Measurements from ENCODE around the gene CSNK1E. TPM values are rescaled to one million over a fixed set of nuclear protein-coding genes. Genes with fewer than 3 reads are reported as not detected.

Gene CSNK1E
- total and polyA plus RNA-seq, 10 of the 15 experiments (the other 5 are each of a cell fraction or from before 2014, with no cell fraction given) = 5.9 to 107 (median 64.9) TPM

DNA sequence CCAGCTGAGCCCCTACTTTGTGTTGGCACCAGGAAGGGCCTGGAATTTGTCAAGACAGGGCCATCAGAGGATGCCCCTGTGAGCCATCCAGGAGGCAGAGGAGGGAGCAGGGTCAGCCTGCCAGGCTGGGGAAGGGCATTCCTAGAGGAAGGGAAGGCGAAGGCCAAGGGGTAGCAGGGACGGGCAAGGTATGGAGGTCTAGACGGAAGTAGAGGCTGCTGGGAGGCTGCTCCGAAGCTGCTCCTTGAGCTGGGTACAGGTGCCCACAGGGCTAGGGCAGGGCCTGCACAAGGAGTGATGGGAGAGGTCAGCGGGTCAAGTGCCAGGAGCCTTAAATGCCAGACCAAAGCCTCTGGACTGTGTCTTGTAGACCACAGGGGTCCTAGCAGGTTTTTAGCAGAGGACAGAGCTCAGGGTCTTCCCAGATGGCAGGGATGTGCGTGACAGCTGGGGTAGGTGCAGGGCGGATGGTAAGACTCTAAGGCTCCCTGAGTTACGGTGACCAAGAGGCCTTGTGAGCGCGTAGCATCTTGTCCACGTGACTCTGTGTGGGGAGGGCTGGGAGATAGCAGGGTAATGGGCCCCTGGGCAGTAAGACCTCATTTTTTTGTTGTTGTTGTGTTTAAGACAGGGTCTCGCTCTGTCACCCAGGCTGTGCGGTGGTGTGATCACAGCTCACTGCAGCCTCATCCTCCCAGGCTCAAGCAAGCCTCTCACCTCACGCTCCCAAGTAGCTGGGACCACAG lies 31.7 kb upstream of the CSNK1E start:
- ATAC-seq (no peak), FAIRE-seq (no peak), DNase-seq (ENCODE audit: low read depth, low spot score) (no peak)
- ChIA-PET POLR2A (no interaction called here), RAD21 (ENCODE audit: unreplicated experiment) (no interaction called here), SMC1A (ENCODE audit: uncharacterized antibody, unreplicated experiment) (interaction anchor here (1.1 to 1.8 kb wide), 3 partner anchors 13 to 297 kb away, joined by 3 to 4 read pairs (median 4); no protein-coding TSS in a partner anchor), CTCF (interaction anchor here (0.6 to 2.8 kb wide), 3 partner anchors 208 to 296 kb away, joined by 3 to 12 read pairs (median 9); no protein-coding TSS in a partner anchor)
- Histone ChIP-seq H2AFZ (ENCODE audit: control insufficient read depth, low read depth, low read length) (no peak overlapping the region), H3K9me3 (replicated peaks; ENCODE audit: control insufficient read depth, insufficient read depth, low read length) (no peaks in the 10 kb centered on the region), H4K20me1 (ENCODE audit: control insufficient read depth, insufficient read depth) (no peaks in the 10 kb centered on the region), H3K9ac (ENCODE audit: control insufficient read depth, insufficient read depth, low read length) (no peak overlapping the region), H3K4me3 (no peak overlapping the region), H3K79me2 (ENCODE audit: control insufficient read depth, insufficient read depth, low read length) (no peaks in the 10 kb centered on the region), H3K36me3 (ENCODE audit: control insufficient read depth in 2 of 2, insufficient read depth in 2 of 2, low read length in 1 of 2) (peaks cover 4 to 6% of the 10 kb centered on the region in 2 experiments; a peak in 2 of 4 replicates), H3K27me3 (replicated peaks in 1 of 2; ENCODE audit: control insufficient read depth in 2 of 2, insufficient read depth in 2 of 2, low read length in 1 of 2) (no peaks in the 10 kb centered on the region), H3K4me2 (ENCODE audit: control insufficient read depth, insufficient read depth) (no peak overlapping the region), H3K4me1 (ENCODE audit: control insufficient read depth, insufficient read depth, low read length) (no peaks in the 10 kb centered on the region), H3K27ac (ENCODE audit: control insufficient read depth, insufficient read depth) (no peak overlapping the region)
- BruUV-seq (replicated peaks) = no TSS peak
- intact Hi-C loops (cut with micrococcal nuclease; ENCODE audit: unreplicated experiment) (no loop called here), in situ Hi-C loops (cut with MboI) (no loop called here)
- no peak for TF ChIP-seq CEBPZ (IDR thresholded peaks at IDR 0.05; ENCODE audit: low read depth, low read length)
- TF ChIP-seq, protein P1, sequence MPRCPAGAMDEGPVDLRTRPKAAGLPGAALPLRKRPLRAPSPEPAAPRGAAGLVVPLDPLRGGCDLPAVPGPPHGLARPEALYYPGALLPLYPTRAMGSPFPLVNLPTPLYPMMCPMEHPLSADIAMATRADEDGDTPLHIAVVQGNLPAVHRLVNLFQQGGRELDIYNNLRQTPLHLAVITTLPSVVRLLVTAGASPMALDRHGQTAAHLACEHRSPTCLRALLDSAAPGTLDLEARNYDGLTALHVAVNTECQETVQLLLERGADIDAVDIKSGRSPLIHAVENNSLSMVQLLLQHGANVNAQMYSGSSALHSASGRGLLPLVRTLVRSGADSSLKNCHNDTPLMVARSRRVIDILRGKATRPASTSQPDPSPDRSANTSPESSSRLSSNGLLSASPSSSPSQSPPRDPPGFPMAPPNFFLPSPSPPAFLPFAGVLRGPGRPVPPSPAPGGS (IDR thresholded peaks at IDR 0.05; ENCODE audit: borderline replicate concordance, insufficient read depth, low read depth, low read length, poor library complexity, severe bottlenecking) = peak; percentile 14
- WGBS (ENCODE audit: insufficient coverage, insufficient replicate concordance, low lambda C conversion rate, missing lambda C conversion rate) = 83% methylated on average over 14 of the region's 14 CpGs
